Panc1 (cell line): ENCODE results near the gene PIGC. TPM values are rescaled to one million over a fixed set of nuclear protein-coding genes. Genes with fewer than 3 reads are reported as not detected.

Experiments used
- ATAC-seq: fragments of 200-7000 bp; cut with Tn5 transposase; 2 replicates; pipeline ENCODE4 v1.9.1; 2020; ENCODE audit warnings: mild to moderate bottlenecking, moderate library complexity
- BruUV-seq: library from RNA; stranded (reverse); fragments of 400-500 nt; replicated peaks from 2 replicates; lab custom pipeline; 2021; lab: Mats Ljungman, UMichigan
- CTCF ChIA-PET: fragments of 300-600 bp; sonication (Branson Sonifier 250); formaldehyde crosslinking; loops from one replicate; lab custom pipeline; 2022; ENCODE audit warnings: antibody characterized with exemption; lab: Charles Lee
- POLR2A ChIA-PET: fragments of 300-600 bp; sonication (Branson Sonifier 250); formaldehyde crosslinking; loops from one replicate; lab custom pipeline; 2022; ENCODE audit warnings: antibody characterized with exemption; lab: Charles Lee
- DNase-seq: peaks from one replicate; pipeline ENCODE4 v3.0.0-alpha.2; 2010; ENCODE audit warnings: low read depth, low spot score
- H3K27ac ChIP-seq: 2 replicates; pipeline ENCODE4 v1.5.1; 2011; ENCODE audit warnings: mild to moderate bottlenecking, low read length, inconsistent platforms
- H3K27me3 ChIP-seq: fragments of 200-500 bp; sonication (Bioruptor generic); 2 replicates; pipeline ENCODE4 v1.6.0; 2014; ENCODE audit warnings: low read length, inconsistent platforms; ENCODE audit not compliant: control insufficient read depth, insufficient read depth
- H3K36me3 ChIP-seq: fragments of 200-500 bp; sonication (Bioruptor generic); 2 replicates; pipeline ENCODE4 v1.5.1; 2014; ENCODE audit warnings: inconsistent platforms, mild to moderate bottlenecking, low read length, moderate library complexity; ENCODE audit not compliant: control insufficient read depth, insufficient read depth
- H3K4me1 ChIP-seq: 2 replicates; pipeline ENCODE4 v1.5.1; 2011; ENCODE audit warnings: inconsistent platforms, mild to moderate bottlenecking, low read length, moderate library complexity; ENCODE audit not compliant: control insufficient read depth, insufficient read depth
- H3K4me3 ChIP-seq, 2 experiments: 2 replicates each; pipeline ENCODE4 v1.5.1; 2011 to 2012; ENCODE audit warnings: low read depth in 2 of 2, low read length in 2 of 2, mild to moderate bottlenecking in 2 of 2, inconsistent platforms in 1 of 2, moderate library complexity in 1 of 2
- H3K9me3 ChIP-seq: fragments of 200-500 bp; sonication (Bioruptor generic); 2 replicates; pipeline ENCODE4 v1.5.1; 2014; ENCODE audit warnings: low read depth, mild to moderate bottlenecking, inconsistent platforms, low read length, moderate library complexity; ENCODE audit not compliant: control insufficient read depth, insufficient read depth
- POLR2AphosphoS5 ChIP-seq: IDR thresholded peaks from 2 replicates; pipeline ENCODE4 v1.6.1; 2012; ENCODE audit warnings: mild to moderate bottlenecking, low read depth, low read length, moderate library complexity
- SIN3A ChIP-seq: IDR thresholded peaks from 2 replicates; pipeline ENCODE4 v1.6.1; 2012; ENCODE audit warnings: low read depth, mild to moderate bottlenecking, low read length, moderate library complexity, borderline replicate concordance; ENCODE audit not compliant: insufficient read depth
- TCF7L2 ChIP-seq: IDR thresholded peaks from 2 replicates; pipeline ENCODE4 v1.6.1; 2011; ENCODE audit warnings: mild to moderate bottlenecking, low read depth, low read length, inconsistent platforms
- in situ Hi-C: cut with HindIII; loops from 2 replicates; pipeline ENCODE4 v1.10.0; 2016; ENCODE audit warnings: low sequenced_read_pairs, low pct_unique_long_range_greater_than_20kb
- intact Hi-C: fragments of 100-400 bp; cut with micrococcal nuclease; formaldehyde crosslinking; loops from one replicate; pipeline ENCODE4 v1.10.0; 2022; ENCODE audit not compliant: unreplicated experiment
- total RNA-seq: library from RNA; stranded (reverse); gene quantifications from one replicate; pipeline ENCODE4 v1.2.1, GENCODE V29; 2021; ENCODE audit not compliant: unreplicated experiment
- TF ChIP-seq, protein P1 (sequence below), 2 experiments: IDR thresholded peaks; 2 replicates each; pipeline ENCODE4 v1.6.1; 2011 to 2012; ENCODE audit warnings: low read depth in 2 of 2, control low read depth in 1 of 2, low read length in 1 of 2, mild to moderate bottlenecking in 1 of 2, moderate library complexity in 1 of 2; ENCODE audit not compliant: insufficient read depth in 1 of 2
- TF ChIP-seq, protein P2 (sequence below): fragments of 450-650 bp; IDR thresholded peaks from 2 replicates; pipeline ENCODE4 v1.5.1; 2017; ENCODE audit warnings: mild to moderate bottlenecking

Gene PIGC
- total RNA-seq, 1 experiment from 2014 or later = 23.6 TPM

DNA sequence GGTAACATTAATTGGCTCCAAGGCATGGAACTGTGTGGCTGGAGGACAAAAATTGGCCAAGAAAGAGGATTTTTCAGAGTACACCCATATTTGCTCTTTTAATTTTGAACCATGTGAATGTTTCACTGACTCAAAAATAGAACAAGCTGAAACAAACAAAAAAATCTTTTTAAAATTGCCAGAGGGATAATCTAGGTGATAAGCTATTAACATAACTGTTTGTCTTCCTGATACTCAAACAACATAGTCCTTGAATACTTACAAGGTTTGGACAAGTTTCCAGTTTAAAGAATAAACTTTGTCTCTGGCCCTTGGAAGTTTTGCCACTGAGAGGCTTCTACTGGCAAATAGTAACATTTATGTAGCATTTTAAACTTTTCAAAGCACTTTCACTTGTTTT is 30.0 kb upstream of the PIGC start:
- BruUV-seq = no TSS peak
- H3K9me3 ChIP-seq = no peaks in the 10 kb centered on the region
- TF ChIP-seq SIN3A (no peak), TCF7L2 (no peak), POLR2AphosphoS5 (no peak)
- TF ChIP-seq, protein P1, sequence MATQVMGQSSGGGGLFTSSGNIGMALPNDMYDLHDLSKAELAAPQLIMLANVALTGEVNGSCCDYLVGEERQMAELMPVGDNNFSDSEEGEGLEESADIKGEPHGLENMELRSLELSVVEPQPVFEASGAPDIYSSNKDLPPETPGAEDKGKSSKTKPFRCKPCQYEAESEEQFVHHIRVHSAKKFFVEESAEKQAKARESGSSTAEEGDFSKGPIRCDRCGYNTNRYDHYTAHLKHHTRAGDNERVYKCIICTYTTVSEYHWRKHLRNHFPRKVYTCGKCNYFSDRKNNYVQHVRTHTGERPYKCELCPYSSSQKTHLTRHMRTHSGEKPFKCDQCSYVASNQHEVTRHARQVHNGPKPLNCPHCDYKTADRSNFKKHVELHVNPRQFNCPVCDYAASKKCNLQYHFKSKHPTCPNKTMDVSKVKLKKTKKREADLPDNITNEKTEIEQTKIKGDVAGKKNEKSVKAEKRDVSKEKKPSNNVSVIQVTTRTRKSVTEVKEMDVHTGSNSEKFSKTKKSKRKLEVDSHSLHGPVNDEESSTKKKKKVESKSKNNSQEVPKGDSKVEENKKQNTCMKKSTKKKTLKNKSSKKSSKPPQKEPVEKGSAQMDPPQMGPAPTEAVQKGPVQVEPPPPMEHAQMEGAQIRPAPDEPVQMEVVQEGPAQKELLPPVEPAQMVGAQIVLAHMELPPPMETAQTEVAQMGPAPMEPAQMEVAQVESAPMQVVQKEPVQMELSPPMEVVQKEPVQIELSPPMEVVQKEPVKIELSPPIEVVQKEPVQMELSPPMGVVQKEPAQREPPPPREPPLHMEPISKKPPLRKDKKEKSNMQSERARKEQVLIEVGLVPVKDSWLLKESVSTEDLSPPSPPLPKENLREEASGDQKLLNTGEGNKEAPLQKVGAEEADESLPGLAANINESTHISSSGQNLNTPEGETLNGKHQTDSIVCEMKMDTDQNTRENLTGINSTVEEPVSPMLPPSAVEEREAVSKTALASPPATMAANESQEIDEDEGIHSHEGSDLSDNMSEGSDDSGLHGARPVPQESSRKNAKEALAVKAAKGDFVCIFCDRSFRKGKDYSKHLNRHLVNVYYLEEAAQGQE (IDR thresholded peaks at IDR 0.05; ENCODE audit: insufficient read depth in 1 of 2, low read depth in 2 of 2, low read length in 1 of 2) = no peak
- no peak for DNase-seq
- ChIA-PET POLR2A (no interaction called here), CTCF (no interaction called here)
- H3K27me3 ChIP-seq = no peaks in the 10 kb centered on the region; the same call in 1 of the 2 replicates
- no peaks in the 10 kb centered on the region for H3K36me3 ChIP-seq
- H3K27ac ChIP-seq = no peak overlapping the region
- H3K4me1 ChIP-seq = no peaks in the 10 kb centered on the region
- H3K4me3 ChIP-seq = no peak overlapping the region
- no peak for ATAC-seq
- in situ Hi-C loops (no loop called here), intact Hi-C loops (no loop called here)

DNA sequence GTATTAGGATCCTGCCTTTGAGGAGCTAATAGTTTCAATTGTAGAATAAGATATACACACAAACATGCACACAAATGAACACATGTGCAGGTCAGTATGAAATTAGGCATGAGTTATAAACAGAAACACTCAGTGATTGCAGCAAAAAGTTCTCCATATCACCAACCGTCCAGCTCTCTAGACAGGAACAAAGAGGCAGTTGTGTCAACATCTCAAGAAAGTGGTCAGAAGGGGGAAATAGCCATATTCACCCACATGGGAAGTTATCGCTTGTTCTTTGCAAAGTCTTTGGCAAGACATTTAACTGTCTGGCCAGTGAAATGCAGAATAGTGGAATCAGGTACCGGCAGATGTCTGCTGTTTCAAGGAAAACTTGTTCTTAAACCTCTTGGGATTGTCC is 29.4 kb upstream of the PIGC start:
- in situ Hi-C loops (no loop called here), intact Hi-C loops (no loop called here)
- Histone ChIP-seq H3K36me3 (no peaks in the 10 kb centered on the region), H3K4me1 (no peaks in the 10 kb centered on the region), H3K27me3 (no peaks in the 10 kb centered on the region; the same call in 1 of the 2 replicates), H3K9me3 (no peaks in the 10 kb centered on the region), H3K4me3 (no peak overlapping the region), H3K27ac (no peak overlapping the region)
- ATAC-seq = no peak
- no peak for DNase-seq
- CTCF ChIA-PET = no interaction called here
- TF ChIP-seq, protein P2, sequence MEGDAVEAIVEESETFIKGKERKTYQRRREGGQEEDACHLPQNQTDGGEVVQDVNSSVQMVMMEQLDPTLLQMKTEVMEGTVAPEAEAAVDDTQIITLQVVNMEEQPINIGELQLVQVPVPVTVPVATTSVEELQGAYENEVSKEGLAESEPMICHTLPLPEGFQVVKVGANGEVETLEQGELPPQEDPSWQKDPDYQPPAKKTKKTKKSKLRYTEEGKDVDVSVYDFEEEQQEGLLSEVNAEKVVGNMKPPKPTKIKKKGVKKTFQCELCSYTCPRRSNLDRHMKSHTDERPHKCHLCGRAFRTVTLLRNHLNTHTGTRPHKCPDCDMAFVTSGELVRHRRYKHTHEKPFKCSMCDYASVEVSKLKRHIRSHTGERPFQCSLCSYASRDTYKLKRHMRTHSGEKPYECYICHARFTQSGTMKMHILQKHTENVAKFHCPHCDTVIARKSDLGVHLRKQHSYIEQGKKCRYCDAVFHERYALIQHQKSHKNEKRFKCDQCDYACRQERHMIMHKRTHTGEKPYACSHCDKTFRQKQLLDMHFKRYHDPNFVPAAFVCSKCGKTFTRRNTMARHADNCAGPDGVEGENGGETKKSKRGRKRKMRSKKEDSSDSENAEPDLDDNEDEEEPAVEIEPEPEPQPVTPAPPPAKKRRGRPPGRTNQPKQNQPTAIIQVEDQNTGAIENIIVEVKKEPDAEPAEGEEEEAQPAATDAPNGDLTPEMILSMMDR = no peak
- TF ChIP-seq POLR2AphosphoS5 (no peak), TCF7L2 (no peak), SIN3A (no peak)
- TF ChIP-seq, protein P1 (IDR thresholded peaks at IDR 0.05; ENCODE audit: insufficient read depth in 1 of 2, low read depth in 2 of 2, low read length in 1 of 2) = no peak
- POLR2A ChIA-PET = no interaction called here
- BruUV-seq = no TSS peak
